HepG2 (cell line): Measurements from ENCODE around the gene ERRFI1. TPM values are rescaled to one million over a fixed set of nuclear protein-coding genes. Genes with fewer than 3 reads are reported as not detected.
A peak's percentile ranks its signal among the peaks of the same experiment; 100 is the strongest.

Experiments
- CEBPG ChIP-seq: IDR thresholded peaks from 2 replicates; pipeline ENCODE4 v1.6.1; 2016
- CERS6 ChIP-seq: sonication (generic); formaldehyde crosslinking; IDR thresholded peaks from 2 replicates; pipeline ENCODE4 v1.5.0; 2020; ENCODE audit warnings: missing genetic modification reagents
- CREB3 ChIP-seq: sonication (generic); formaldehyde crosslinking; IDR thresholded peaks from 2 replicates; pipeline ENCODE4 v1.5.0; 2020; ENCODE audit warnings: missing genetic modification reagents
- DZIP1 ChIP-seq: sonication (generic); formaldehyde crosslinking; IDR thresholded peaks from 2 replicates; pipeline ENCODE4 v1.5.0; 2020; ENCODE audit warnings: mild to moderate bottlenecking, missing genetic modification reagents
- ELF4 ChIP-seq: sonication (generic); formaldehyde crosslinking; IDR thresholded peaks from 2 replicates; pipeline ENCODE4 v1.5.0; 2020; ENCODE audit warnings: missing genetic modification reagents, mild to moderate bottlenecking, moderate library complexity, borderline replicate concordance
- HNRNPH1 ChIP-seq: fragments of 200-400 bp; formaldehyde crosslinking; optimal IDR thresholded peaks from 2 replicates; pipeline ENCODE3; 2017; ENCODE audit warnings: mild to moderate bottlenecking, low read depth, low read length
- IKZF4 ChIP-seq: sonication (generic); formaldehyde crosslinking; IDR thresholded peaks from 2 replicates; pipeline ENCODE4 v1.5.1; 2020; ENCODE audit warnings: borderline replicate concordance, mild to moderate bottlenecking, low read depth, missing genetic modification reagents; ENCODE audit errors: not compliant biosample characterization
- LCORL ChIP-seq, 2 experiments: fragments of 450-650 bp in 1 of 2; sonication (generic) in 1 of 2; formaldehyde crosslinking in 1 of 2; IDR thresholded peaks; 2 replicates each; pipeline versions ENCODE4 v1.5.0 to v1.6.1; 2017 to 2020; ENCODE audit warnings: antibody characterized with exemption in 1 of 2, missing genetic modification reagents in 1 of 2
- MAFG ChIP-seq: sonication (generic); formaldehyde crosslinking; IDR thresholded peaks from 2 replicates; pipeline ENCODE4 v1.5.1; 2020; ENCODE audit warnings: mild to moderate bottlenecking, missing genetic modification reagents
- MLX ChIP-seq: IDR thresholded peaks from 2 replicates; pipeline ENCODE4 v1.6.1; 2016
- NR2F6 ChIP-seq, 2 experiments: IDR thresholded peaks; 2 replicates each; pipeline ENCODE4 v1.6.1; 2016; ENCODE audit warnings: antibody characterized with exemption in 1 of 2, mild to moderate bottlenecking in 1 of 2
- PAXIP1 ChIP-seq: sonication (generic); formaldehyde crosslinking; conservative IDR thresholded peaks from 2 replicates; pipeline ENCODE4 v1.4.0; 2020; ENCODE audit warnings: mild to moderate bottlenecking, missing genetic modification reagents, moderate library complexity
- RBAK ChIP-seq: sonication (generic); formaldehyde crosslinking; IDR thresholded peaks from 2 replicates; pipeline ENCODE4 v1.5.1; 2020; ENCODE audit warnings: mild to moderate bottlenecking, missing genetic modification reagents
- SALL1 ChIP-seq: sonication (generic); formaldehyde crosslinking; IDR thresholded peaks from 2 replicates; pipeline ENCODE4 v1.8.0; 2022; ENCODE audit warnings: mild to moderate bottlenecking, missing genetic modification reagents
- ZNF496 ChIP-seq: sonication (generic); formaldehyde crosslinking; IDR thresholded peaks from 2 replicates; pipeline ENCODE4 v1.8.1; 2023; ENCODE audit warnings: mild to moderate bottlenecking, moderate library complexity, missing genetic modification reagents; ENCODE audit not compliant: insufficient replicate concordance
- ZNF75D ChIP-seq: sonication (generic); formaldehyde crosslinking; IDR thresholded peaks from 2 replicates; pipeline ENCODE4 v1.8.1; 2023; ENCODE audit warnings: missing genetic modification reagents, mild to moderate bottlenecking, borderline replicate concordance
- ZSCAN12 ChIP-seq: sonication (generic); formaldehyde crosslinking; IDR thresholded peaks from 2 replicates; pipeline ENCODE4 v1.9.0; 2021; ENCODE audit warnings: mild to moderate bottlenecking, missing genetic modification reagents
- polyA plus RNA-seq, 8 experiments: library from polyadenylated mRNA; depleted of rRNA in 3 of 8; stranded (reverse) in 7 of 8; unstranded in 1 of 8; fragments of >200 nt; fragmentation: Illumina TruSeq in 4 of 8; extraction: Trizol in 4 of 8; gene quantifications; 2 replicates each; pipeline versions ENCODE4 v1.2.1 to v1.2.3, GENCODE V29; 2011 to 2016; ENCODE audit warnings: low read depth in 4 of 8, missing spikeins in 1 of 8, mixed read lengths in 1 of 8; ENCODE audit not compliant: insufficient read depth in 1 of 8
- total RNA-seq, 5 experiments: library from RNA; depleted of rRNA; stranded (reverse); fragments of >200 nt; fragmentation: Illumina TruSeq; extraction: Trizol; gene quantifications; 2 replicates each; pipeline ENCODE4 v1.2.3, GENCODE V29; 2016; ENCODE audit warnings: low read depth in 1 of 5

The ERRFI1 gene
- total and polyA plus RNA-seq, 2 of the 13 experiments (the other 11 are each of a cell fraction or from before 2014, with no cell fraction given) = 84.4 to 753 TPM

GRCh38 chr1:7967651-7968050, 58.5 kb downstream of the ERRFI1 start (continued):
- TF ChIP-seq CERS6 (CRISPR knock-in tag) = no peak
- peak; percentile 84 for TF ChIP-seq CEBPG (CRISPR knock-in tag)
- TF ChIP-seq DZIP1 (CRISPR knock-in tag) = no peak
- no peak for TF ChIP-seq ZSCAN12 (CRISPR knock-in tag)
- TF ChIP-seq ELF4 (CRISPR knock-in tag) = no peak
- no peak for TF ChIP-seq ZNF496 (CRISPR knock-in tag)
- 0 out of 2 replicates have a peak, but pooled peaks have one; percentile 15 for TF ChIP-seq PAXIP1
- no peak for TF ChIP-seq HNRNPH1
- TF ChIP-seq ZNF75D (CRISPR knock-in tag) = no peak
- no peak for TF ChIP-seq CREB3 (CRISPR knock-in tag)
- no peak for TF ChIP-seq MLX (CRISPR knock-in tag)
- TF ChIP-seq SALL1 = no peak
- TF ChIP-seq MAFG (CRISPR knock-in tag) = no peak
- TF ChIP-seq RBAK (CRISPR knock-in tag) = no peak
- no peak for TF ChIP-seq NR2F6 (IDR thresholded peaks at IDR 0.05)
- no peak for TF ChIP-seq NR2F6 (CRISPR knock-in tag; IDR thresholded peaks at IDR 0.05)
- TF ChIP-seq LCORL (IDR thresholded peaks at IDR 0.05) = no peak
- TF ChIP-seq LCORL (CRISPR knock-in tag; IDR thresholded peaks at IDR 0.05) = no peak
- no peak for TF ChIP-seq IKZF4 (CRISPR knock-in tag)
